ENCODE results near the gene RFX7. TPM values are rescaled to one million over a fixed set of nuclear protein-coding genes. Genes with fewer than 3 reads are reported as not detected.
"Not testable (repeated sequence)": the region's sequence is repeated elsewhere in the genome, so short reads cannot be mapped to it uniquely, and the experiment has no call there.

Gene RFX7
- total RNA-seq, 1 donor from 2014 or later: 51.2 TPM

- Mint-ChIP-seq H3K9me3 (peaks cover 62% of the 10 kb centered on the region), H3K27me3 (ENCODE audit: low read depth) (peaks cover 3% of the 10 kb centered on the region), H3K4me3 (no peak overlapping the region), H3K27ac (no peak overlapping the region), H3K4me1 (no peaks in the 10 kb centered on the region), H3K36me3 (peaks cover 1% of the 10 kb centered on the region)
- TF ChIP-seq CTCF (IDR thresholded peaks at IDR 0.05; ENCODE audit: unreplicated experiment): no peak
- DNase-seq (ENCODE audit: low spot score in 2 of 2, unreplicated experiment in 2 of 2): no peak
Measured at GRCh38 chr15:56273724-56274123, 30.0 kb upstream of the RFX7 start.

- Mint-ChIP-seq H3K27me3 (ENCODE audit: low read depth) (peaks cover 3% of the 10 kb centered on the region), H3K36me3 (peaks cover 1% of the 10 kb centered on the region), H3K27ac (no peak overlapping the region), H3K4me1 (no peaks in the 10 kb centered on the region), H3K4me3 (no peak overlapping the region), H3K9me3 (peaks cover 63% of the 10 kb centered on the region)
- TF ChIP-seq CTCF (IDR thresholded peaks at IDR 0.05; ENCODE audit: unreplicated experiment): no peak
- no peak for DNase-seq (ENCODE audit: low spot score in 2 of 2, unreplicated experiment in 2 of 2)
Measured at GRCh38 chr15:56272454-56272853, 28.8 kb upstream of the RFX7 start.

GRCh38 chr15:56266465-56266864, 22.8 kb upstream of the RFX7 start:
- H3K4me1 Mint-ChIP-seq; DNase-seq (ENCODE audit: low spot score in 2 of 2, unreplicated experiment in 2 of 2); H3K4me3 Mint-ChIP-seq; H3K27me3 Mint-ChIP-seq (ENCODE audit: low read depth); H3K36me3 Mint-ChIP-seq; H3K27ac Mint-ChIP-seq: not testable (repeated sequence)
- peaks cover 23% of the 10 kb centered on the region for H3K9me3 Mint-ChIP-seq

GRCh38 chr15:56261854-56262509, 18.3 kb upstream of the RFX7 start:
- Mint-ChIP-seq H3K4me1 (peaks cover 2% of the 10 kb centered on the region), H3K36me3 (peaks cover 5% of the 10 kb centered on the region), H3K4me3 (no peak overlapping the region), H3K27ac (no peak overlapping the region), H3K9me3 (peaks cover 18% of the 10 kb centered on the region), H3K27me3 (ENCODE audit: low read depth) (no peaks in the 10 kb centered on the region)
- TF ChIP-seq CTCF (IDR thresholded peaks at IDR 0.05; ENCODE audit: unreplicated experiment): no peak
- DNase-seq (ENCODE audit: low spot score in 2 of 2, unreplicated experiment in 2 of 2): no peak

- H3K9me3 Mint-ChIP-seq: peaks cover 17% of the 10 kb centered on the region
- not testable (repeated sequence) for H3K36me3 Mint-ChIP-seq; H3K4me3 Mint-ChIP-seq; H3K4me1 Mint-ChIP-seq; H3K27ac Mint-ChIP-seq; DNase-seq (ENCODE audit: low spot score in 2 of 2, unreplicated experiment in 2 of 2)
- H3K27me3 Mint-ChIP-seq (ENCODE audit: low read depth): peaks cover 13% of the 10 kb centered on the region
Measured at GRCh38 chr15:56257306-56257705, 13.6 kb upstream of the RFX7 start.

- Mint-ChIP-seq H3K9me3 (peaks cover 13% of the 10 kb centered on the region), H3K4me3 (no peak overlapping the region), H3K4me1 (peaks cover 13% of the 10 kb centered on the region), H3K27ac (no peak overlapping the region), H3K27me3 (ENCODE audit: low read depth) (peaks cover 13% of the 10 kb centered on the region), H3K36me3 (peaks cover 5% of the 10 kb centered on the region)
- no peak for DNase-seq (ENCODE audit: low spot score in 2 of 2, unreplicated experiment in 2 of 2)
- no peak for TF ChIP-seq CTCF (IDR thresholded peaks at IDR 0.05; ENCODE audit: unreplicated experiment)
Measured at GRCh38 chr15:56254265-56254664, 10.6 kb upstream of the RFX7 start.

- Mint-ChIP-seq H3K27ac (peak overlapping the region; percentile 0), H3K27me3 (ENCODE audit: low read depth) (peaks cover 13% of the 10 kb centered on the region), H3K4me3 (no peak overlapping the region), H3K4me1 (peaks cover 27% of the 10 kb centered on the region), H3K36me3 (no peaks in the 10 kb centered on the region), H3K9me3 (no peaks in the 10 kb centered on the region)
- DNase-seq (ENCODE audit: low spot score in 2 of 2, unreplicated experiment in 2 of 2): no peak
- TF ChIP-seq CTCF (IDR thresholded peaks at IDR 0.05; ENCODE audit: unreplicated experiment): no peak
Measured at GRCh38 chr15:56252386-56252785, 8.7 kb upstream of the RFX7 start.

Measured in mesothelial cell of epicardium (in vitro differentiated cells).